Erythroblast (primary cell): ENCODE measurements around the gene GSTO2.

Experiments
- DNase-seq, 2 experiments: peaks; one replicate each; lab custom pipeline; 2025; lab: John Stamatoyannopoulos, UW
- GATA1 ChIP-seq: IDR thresholded peaks from 2 replicates; pipeline ENCODE4 v1.6.1; 2011; ENCODE audit warnings: low read depth, mild to moderate bottlenecking, control low read depth, low read length, moderate library complexity
- POLR2A ChIP-seq: IDR thresholded peaks from 2 replicates; pipeline ENCODE4 v1.6.1; 2011; ENCODE audit warnings: mild to moderate bottlenecking, low read length

GSTO2 gene

DNA sequence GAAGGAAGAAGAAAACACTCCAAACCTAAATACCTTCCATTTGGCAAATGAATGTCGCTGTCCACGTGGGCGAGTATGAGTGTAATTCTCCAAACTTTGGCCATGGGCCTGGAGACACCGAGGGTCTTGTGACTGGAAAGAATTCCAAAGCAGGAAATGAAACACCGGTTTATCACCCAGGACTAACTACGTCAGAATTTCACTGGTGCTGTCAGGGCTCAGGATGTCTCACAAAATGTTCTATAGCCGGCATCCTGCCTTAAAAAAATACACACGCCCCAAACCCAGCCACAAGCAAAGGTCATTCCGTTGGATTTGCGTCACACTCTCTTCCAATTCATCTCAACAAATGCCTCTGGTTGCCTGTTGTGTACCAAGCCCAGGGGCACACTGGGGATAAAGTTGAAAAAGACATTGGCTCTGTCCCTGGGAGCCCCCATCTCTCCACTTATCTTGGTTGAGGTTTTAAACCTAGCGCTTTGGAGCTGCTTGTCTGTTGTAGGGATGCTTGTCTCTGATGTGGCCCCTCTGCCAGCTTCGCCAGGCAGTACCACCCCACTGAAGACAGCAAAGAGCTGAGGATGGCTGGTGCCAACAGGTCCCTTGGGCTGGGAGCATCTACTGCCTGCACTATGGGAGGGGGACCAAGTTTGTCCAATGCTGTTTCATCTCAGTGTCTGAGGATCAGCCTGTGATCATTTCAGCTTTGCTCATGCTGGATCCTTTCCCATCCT is 31.2 kb downstream of the GSTO2 start:
- DNase-seq = no peak
- no peak for TF ChIP-seq GATA1
- TF ChIP-seq POLR2A = no peak

GRCh38 chr10:104300736-104301292 is 31.8 kb downstream of the GSTO2 start:
- no peak for DNase-seq
- TF ChIP-seq POLR2A = no peak
- no peak for TF ChIP-seq GATA1

DNA sequence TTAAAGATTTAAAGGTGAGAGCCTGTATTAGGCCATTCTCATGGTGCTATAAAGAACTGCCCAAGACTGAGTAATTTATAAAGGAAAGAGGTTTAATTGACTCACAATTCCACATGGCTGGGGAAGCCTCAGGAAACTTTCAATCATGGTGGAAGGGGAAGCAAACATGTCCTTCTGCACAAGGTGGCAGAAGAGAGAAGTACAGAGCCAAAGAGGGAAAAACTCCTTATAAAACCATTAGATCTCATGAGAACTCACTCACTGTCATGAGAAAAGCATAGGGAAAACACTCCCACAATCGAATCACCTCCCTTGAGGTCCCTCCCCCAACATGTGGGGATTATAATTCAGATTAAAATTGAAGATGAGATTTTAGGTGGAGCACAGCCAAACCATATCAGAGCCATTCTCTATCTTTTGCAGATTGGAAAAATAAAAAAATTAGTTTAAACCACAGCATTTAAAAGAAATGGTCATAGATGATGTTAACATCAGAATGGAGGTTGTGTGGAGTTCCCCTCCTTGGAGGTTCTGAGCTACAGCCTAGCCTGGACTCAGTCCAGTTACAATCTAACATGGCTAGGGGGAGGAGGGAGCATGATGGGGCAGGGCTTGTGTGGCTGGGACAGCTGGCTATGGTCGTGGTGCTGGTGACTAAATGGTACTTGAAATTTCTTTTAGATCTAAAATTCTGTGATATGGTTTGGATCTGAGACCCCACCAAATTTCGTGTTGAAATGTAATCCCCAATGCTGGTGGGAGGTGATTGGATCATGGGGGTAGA is 33.1 kb downstream of the GSTO2 start:
- no peak for TF ChIP-seq GATA1
- no peak for TF ChIP-seq POLR2A
- DNase-seq = no peak

DNA sequence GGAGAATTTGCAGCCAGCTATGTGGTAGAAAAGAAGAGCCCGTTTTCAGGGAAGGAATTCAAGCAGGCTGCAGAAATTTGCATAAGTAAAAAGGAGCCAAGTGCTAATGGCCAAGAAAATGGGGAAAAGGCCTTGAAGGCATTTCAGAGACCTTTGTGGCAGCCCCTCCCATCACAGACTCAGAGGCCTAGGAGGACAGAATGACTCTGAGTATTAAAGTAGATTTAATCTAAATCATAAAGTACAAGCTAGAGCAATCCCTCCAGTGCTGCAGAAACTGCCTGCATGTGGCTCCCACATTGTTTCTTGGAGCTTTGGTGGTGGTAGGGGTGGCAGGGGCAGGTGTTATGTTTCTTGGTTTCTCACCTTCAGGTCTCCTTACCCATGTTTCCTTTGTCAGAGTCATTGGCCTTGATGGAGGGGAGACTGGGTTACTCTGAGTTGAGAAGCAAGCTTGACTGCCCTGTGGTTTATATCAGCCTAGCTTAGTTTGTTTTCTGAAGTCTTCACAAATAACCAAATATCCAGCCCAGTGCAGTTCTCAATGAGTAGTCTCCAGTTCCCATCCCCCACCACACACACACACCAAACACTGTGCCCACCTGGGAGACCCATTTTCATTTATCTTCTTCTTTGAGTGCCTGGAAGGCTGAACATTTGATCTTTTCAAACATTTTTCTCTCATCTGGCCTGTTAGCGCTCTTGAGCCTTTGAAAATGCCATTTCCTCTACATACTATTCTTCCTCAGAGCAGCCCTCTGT is 34.8 kb downstream of the GSTO2 start:
- DNase-seq = no peak
- no peak for TF ChIP-seq POLR2A
- TF ChIP-seq GATA1 = no peak

GRCh38 chr10:104304356-104304745 is 35.4 kb downstream of the GSTO2 start:
- TF ChIP-seq POLR2A = no peak
- TF ChIP-seq GATA1 = no peak
- DNase-seq = no peak

GRCh38 chr10:104304927-104305326 is 35.9 kb downstream of the GSTO2 start:
- TF ChIP-seq GATA1 (no peak), POLR2A (no peak)
- DNase-seq = no peak

DNA sequence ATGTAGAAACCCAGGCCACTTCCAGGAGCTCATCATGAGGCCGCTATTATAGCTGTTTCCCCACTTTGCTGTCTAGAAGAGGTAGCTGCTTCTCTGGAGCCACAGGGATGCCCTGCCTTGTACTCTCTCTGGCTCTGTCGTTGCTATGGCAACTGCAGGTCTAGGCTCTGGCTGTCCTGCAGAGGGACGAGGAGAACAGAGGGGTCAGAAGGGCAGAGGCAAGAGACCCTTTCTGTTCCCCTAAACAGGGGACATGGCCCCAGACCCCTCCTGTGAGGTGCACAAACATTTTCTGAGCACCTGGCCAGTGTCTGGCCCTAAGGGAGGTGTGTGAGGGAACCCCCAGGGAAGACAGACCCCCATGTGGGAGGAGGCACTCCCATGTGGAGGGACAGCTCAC is 37.9 kb downstream of the GSTO2 start:
- no peak for DNase-seq

GRCh38 chr10:104307576-104308438 is 38.8 kb downstream of the GSTO2 start:
- no peak for DNase-seq
- TF ChIP-seq POLR2A (peak; percentile 14), GATA1 (no peak)

More for the DNA sequence above, 37.9 kb downstream of the GSTO2 start:
- TF ChIP-seq POLR2A = no peak
- TF ChIP-seq GATA1 = no peak

DNA sequence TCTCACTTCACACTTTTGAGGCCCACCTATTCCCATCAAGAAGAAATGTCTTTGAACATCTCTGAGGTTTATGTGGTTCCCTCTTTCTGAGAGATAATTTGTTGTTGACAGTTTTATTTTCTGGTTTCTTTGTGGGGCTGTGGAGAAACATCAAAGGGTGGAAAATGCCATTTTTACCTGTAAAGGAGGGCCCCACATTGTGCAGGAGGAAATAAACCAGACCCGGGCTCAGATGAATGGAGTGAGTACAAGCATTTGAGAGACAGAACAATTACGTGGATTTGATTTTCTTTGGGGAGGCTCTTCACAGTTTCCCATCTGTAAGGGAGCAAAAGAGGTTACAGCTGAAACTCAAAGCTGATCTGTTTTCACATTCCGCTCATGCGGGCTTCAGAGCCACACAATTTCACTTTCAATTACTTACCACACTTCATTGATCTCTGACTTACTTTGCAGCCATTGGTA is 39.5 kb downstream of the GSTO2 start:
- TF ChIP-seq GATA1 = no peak
- no peak for DNase-seq

DNA sequence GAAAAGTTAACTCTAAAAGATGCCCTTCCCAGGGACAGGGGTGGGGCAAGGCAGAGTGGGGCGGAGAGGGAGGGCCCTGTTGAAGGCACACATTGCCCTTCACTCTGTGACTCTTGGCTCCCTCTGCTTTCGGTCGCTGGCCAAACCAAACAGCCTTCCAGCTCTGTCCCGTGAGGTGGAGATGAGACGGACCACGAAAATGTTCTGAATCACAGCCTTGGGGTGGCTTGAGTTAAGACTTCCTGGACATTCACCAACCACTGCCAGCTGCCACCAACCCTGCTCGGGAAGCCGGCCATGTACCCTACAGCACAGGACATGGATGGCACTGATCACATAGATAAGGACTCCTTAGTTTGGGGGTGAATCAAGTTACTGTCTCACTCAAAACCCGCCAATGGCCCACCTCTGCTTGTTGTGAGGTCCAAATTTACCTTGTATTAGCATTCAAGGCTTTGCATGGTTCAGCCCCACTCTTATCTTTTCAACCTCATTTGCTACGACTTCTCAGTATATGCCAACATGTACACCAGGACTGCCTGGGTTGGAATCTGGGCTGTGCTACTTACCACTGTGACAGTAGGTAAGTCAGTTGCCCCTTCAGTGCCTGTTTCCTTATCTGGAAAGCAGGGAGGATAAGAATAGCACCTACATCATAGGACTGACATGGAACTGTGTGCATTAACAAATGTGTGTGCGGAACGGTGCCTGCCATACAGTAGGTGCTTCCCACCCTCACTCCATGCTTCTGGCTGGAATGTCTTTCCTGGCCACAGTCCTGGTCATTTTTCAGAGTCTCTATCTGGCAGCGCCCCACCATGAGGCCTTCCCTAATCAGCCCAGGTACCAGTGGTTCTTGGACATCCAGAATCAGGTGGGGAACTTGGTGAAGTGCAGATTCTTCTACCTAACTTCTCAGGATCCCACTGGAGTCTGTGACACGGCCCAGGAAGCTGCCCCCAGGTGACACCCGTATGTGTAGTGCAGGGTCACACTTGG is 41.3 kb downstream of the GSTO2 start:
- TF ChIP-seq POLR2A = no peak
- no peak for DNase-seq

DNA sequence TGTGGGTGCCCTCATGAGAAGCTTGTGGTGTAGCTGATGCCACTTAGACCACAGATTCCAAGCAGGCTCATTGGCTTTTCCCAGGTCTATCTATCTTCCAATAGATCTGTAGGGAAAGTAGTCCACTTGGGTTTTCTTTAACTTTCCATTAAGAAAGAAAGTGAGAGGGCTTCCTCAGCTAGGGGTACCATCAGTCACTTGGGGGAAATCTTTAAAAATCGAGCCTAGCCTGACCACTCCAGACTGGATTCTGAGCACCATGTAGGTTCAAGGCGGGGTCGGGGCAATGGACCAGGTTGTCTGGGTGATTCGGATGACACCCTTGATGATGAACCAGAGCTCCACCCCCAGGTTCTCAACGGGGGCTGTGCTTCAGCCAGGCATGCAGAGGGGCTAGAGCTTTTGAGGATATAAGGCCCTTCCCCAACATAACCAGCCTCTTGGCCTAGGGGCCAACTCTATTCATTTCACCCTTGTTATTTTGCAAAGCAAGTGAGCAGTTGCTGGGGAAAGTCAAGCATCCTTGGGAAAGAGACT is 42.3 kb downstream of the GSTO2 start:
- TF ChIP-seq GATA1 (no peak), POLR2A (no peak)
- no peak for DNase-seq
